A673 (cell line): ENCODE measurements around the gene DLK2. TPM values are rescaled to one million over a fixed set of nuclear protein-coding genes. Genes with fewer than 3 reads are reported as not detected.
"Not testable (repeated sequence)": the region's sequence is repeated elsewhere in the genome, so short reads cannot be mapped to it uniquely, and the experiment has no call there.

Source experiments
- BruUV-seq: library from RNA; stranded (reverse); fragments of 400-500 nt; replicated peaks from 2 replicates; lab custom pipeline; 2021; lab: Mats Ljungman, UMichigan
- CTCF ChIA-PET: fragments of 300-600 bp; sonication (Branson Sonifier 250); formaldehyde crosslinking; loops from one replicate; lab custom pipeline; 2022; ENCODE audit warnings: antibody characterized with exemption; lab: Charles Lee
- POLR2A ChIA-PET: fragments of 300-600 bp; sonication (Branson Sonifier 250); formaldehyde crosslinking; loops from one replicate; lab custom pipeline; 2022; ENCODE audit warnings: antibody characterized with exemption; ENCODE audit not compliant: low non-redundant PET; lab: Charles Lee
- DNase-seq: peaks from one replicate; pipeline ENCODE4 v3.0.0-alpha.2; 2015; ENCODE audit warnings: low spot score
- H3K27ac ChIP-seq: fragments of 200-600 bp; sonication (generic); 2 replicates; pipeline ENCODE4 v1.5.1; 2016; ENCODE audit warnings: mixed run types, low read depth, mild to moderate bottlenecking, mixed read lengths, antibody characterized with exemption, low read length; ENCODE audit not compliant: poor library complexity, severe bottlenecking
- H3K27me3 ChIP-seq: fragments of 200-600 bp; sonication (generic); replicated peaks from 2 replicates; pipeline ENCODE4 v1.6.1; 2017; ENCODE audit warnings: mixed run types, low read depth, mild to moderate bottlenecking, mixed read lengths, antibody characterized with exemption, low read length; ENCODE audit not compliant: insufficient read depth, poor library complexity
- H3K36me3 ChIP-seq: fragments of 200-600 bp; sonication (generic); 2 replicates; pipeline ENCODE4 v1.6.1; 2016; ENCODE audit warnings: mixed run types, mild to moderate bottlenecking, mixed read lengths, antibody characterized with exemption, low read length; ENCODE audit not compliant: insufficient read depth, poor library complexity, severe bottlenecking
- H3K4me1 ChIP-seq: fragments of 200-600 bp; sonication (generic); 2 replicates; pipeline ENCODE4 v1.6.1; 2017; ENCODE audit warnings: mixed run types, mild to moderate bottlenecking, mixed read lengths, antibody characterized with exemption, low read length; ENCODE audit not compliant: insufficient read depth, poor library complexity, severe bottlenecking
- H3K4me3 ChIP-seq: fragments of 200-600 bp; sonication (generic); 2 replicates; pipeline ENCODE4 v1.5.1; 2016; ENCODE audit warnings: low read depth, mixed run types, mild to moderate bottlenecking, mixed read lengths, low read length; ENCODE audit not compliant: poor library complexity, severe bottlenecking
- H3K9me3 ChIP-seq: fragments of 200-600 bp; sonication (generic); 2 replicates; pipeline ENCODE4 v1.6.1; 2016; ENCODE audit warnings: mixed run types, low read depth, mild to moderate bottlenecking, mixed read lengths, antibody characterized with exemption, low read length; ENCODE audit not compliant: poor library complexity, severe bottlenecking
- CTCF ChIP-seq: fragments of 300-800, 200-600 bp; sonication (generic); conservative IDR thresholded peaks from 2 replicates; pipeline ENCODE4 v1.5.1; 2017; ENCODE audit warnings: low read depth, mild to moderate bottlenecking, antibody characterized with exemption, low read length, moderate library complexity, mixed read lengths
- EZH2 ChIP-seq: fragments of 200-600 bp; sonication (generic); IDR thresholded peaks from 2 replicates; pipeline ENCODE4 v1.6.1; 2017; ENCODE audit warnings: borderline replicate concordance, low read depth, mild to moderate bottlenecking, mixed read lengths, antibody characterized with exemption, low read length; ENCODE audit not compliant: poor library complexity, severe bottlenecking
- intact Hi-C: fragments of 100-400 bp; cut with micrococcal nuclease; formaldehyde crosslinking; loops from one replicate; pipeline ENCODE4 v1.10.0; 2022; ENCODE audit not compliant: unreplicated experiment
- total RNA-seq: library from RNA; stranded (reverse); gene quantifications from 2 replicates; pipeline ENCODE4 v1.2.3, GENCODE V29; 2021

The DLK2 gene
- total RNA-seq, 1 experiment from 2014 or later = 0.67 TPM

DNA sequence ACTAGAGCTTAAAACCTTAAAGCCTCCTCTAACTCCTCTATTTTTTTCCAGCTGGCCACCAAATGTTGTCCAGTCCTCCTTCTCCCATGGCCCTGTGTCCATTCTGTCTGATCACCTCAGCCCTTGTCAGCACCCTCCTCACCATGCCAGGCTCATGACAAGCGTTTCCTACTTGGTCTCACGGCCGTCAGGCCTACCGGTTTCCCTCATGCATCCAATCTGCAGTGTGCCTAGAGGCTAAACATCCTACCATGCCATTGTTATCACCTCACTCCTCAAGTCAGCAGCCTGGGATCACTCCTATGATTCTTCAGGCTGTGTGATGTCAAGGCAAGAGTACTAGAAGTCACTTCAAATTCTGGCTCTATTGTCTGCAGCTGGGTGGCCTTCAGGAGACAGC lies 12.4 kb upstream of the DLK2 start:
- TF ChIP-seq EZH2 (no peak), CTCF (no peak)
- no peaks in the 10 kb centered on the region for H3K9me3 ChIP-seq
- H3K4me1 ChIP-seq = no peaks in the 10 kb centered on the region
- H3K27me3 ChIP-seq = no peaks in the 10 kb centered on the region
- H3K27ac ChIP-seq = no peak overlapping the region
- DNase-seq = no peak
- ChIA-PET CTCF (no interaction called here), POLR2A (no interaction called here)
- no peak overlapping the region for H3K4me3 ChIP-seq
- no TSS peak for BruUV-seq
- intact Hi-C loops = no loop called here
- no peaks in the 10 kb centered on the region for H3K36me3 ChIP-seq

- BruUV-seq, H3K27ac ChIP-seq, H3K27me3 ChIP-seq, H3K9me3 ChIP-seq, H3K36me3 ChIP-seq, H3K4me3 ChIP-seq, DNase-seq, POLR2A ChIA-PET, CTCF ChIA-PET, intact Hi-C loops, H3K4me1 ChIP-seq: not testable (repeated sequence)
These were observed 11.9 kb upstream of the DLK2 start for GRCh38 chr6:43467265-43467664.

DNA sequence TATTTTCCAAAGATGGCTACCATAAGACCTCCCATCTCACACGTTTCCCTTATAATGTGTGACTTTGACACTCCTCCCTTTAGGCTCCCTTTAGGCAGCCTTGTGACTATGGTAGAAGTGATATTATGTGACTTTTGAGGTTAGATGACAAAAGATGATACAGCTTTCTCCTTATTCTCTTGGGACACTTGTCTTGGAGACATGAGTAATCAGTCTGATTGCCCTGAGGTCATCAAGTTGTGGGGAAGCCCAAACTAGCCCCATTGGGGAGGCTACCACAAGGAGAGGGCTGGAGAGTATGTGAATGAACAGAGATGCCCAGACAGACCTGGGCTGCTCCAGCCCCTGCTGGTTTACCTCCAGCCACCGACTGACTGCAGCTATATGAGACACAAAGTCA lies 10.6 kb upstream of the DLK2 start:
- DNase-seq = no peak
- no peak overlapping the region for H3K27ac ChIP-seq
- H3K4me1 ChIP-seq = no peaks in the 10 kb centered on the region
- TF ChIP-seq CTCF = no peak
- TF ChIP-seq EZH2 = no peak
- H3K9me3 ChIP-seq = no peaks in the 10 kb centered on the region
- no peaks in the 10 kb centered on the region for H3K27me3 ChIP-seq
- no peak overlapping the region for H3K4me3 ChIP-seq
- no peaks in the 10 kb centered on the region for H3K36me3 ChIP-seq
- ChIA-PET POLR2A (no interaction called here), CTCF (no interaction called here)
- intact Hi-C loops = no loop called here
- BruUV-seq = no TSS peak

GRCh38 chr6:43464337-43464736 lies 9.0 kb upstream of the DLK2 start:
- no peaks in the 10 kb centered on the region for H3K27me3 ChIP-seq
- CTCF ChIA-PET = no interaction called here
- POLR2A ChIA-PET = interaction anchor here (0.7 kb wide), 1 partner anchor 193 kb away, joined by 8 read pairs; no protein-coding TSS in a partner anchor
- no peak overlapping the region for H3K4me3 ChIP-seq
- DNase-seq = no peak
- BruUV-seq = no TSS peak
- TF ChIP-seq CTCF (no peak), EZH2 (no peak)
- intact Hi-C loops = no loop called here
- no peaks in the 10 kb centered on the region for H3K4me1 ChIP-seq
- no peaks in the 10 kb centered on the region for H3K36me3 ChIP-seq
- no peak overlapping the region for H3K27ac ChIP-seq
- H3K9me3 ChIP-seq = no peaks in the 10 kb centered on the region
